ENCODE measurements around the gene ATL2.

Gene ATL2

DNA sequence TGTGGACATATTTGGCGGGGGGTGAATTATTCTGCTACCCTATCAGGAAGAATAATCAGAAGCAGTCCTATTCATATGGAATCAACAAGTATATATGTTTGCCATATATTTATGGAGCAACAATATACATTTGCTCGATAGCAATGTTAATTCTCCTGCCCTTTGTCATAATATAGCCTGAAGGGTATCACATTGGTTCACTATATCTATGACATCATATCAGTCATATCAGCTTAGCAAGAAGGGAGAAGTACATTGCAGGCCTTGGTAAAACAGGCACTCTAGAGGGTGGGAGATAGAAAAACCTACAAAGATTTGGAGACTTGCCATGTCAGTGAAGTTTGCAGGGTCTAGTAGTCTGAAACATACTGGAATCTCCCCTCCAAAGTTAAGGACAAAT lies 128.4 kb downstream of the ATL2 start:
- no peak for DNase-seq (ENCODE audit: low spot score)

DNA sequence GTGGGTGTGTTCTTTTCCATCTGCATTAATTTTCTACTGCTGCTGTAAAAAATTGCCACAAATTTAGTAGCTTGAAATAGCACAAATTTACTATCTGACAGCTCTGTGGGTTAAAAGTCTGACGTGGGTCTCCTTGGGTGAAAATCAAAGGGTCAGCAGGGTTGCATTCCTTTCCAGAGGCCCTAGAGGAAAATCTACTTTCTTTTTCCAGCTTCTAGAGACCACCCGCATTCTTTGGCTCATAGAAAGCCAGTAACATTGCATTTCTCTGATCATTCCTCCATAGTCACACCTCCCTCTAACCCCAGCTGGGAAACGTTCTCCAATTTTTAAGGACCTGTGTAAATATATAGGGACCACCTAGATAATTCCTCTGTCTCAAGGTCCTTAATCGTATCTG lies 128.8 kb downstream of the ATL2 start:
- peak; percentile 3 for DNase-seq (ENCODE audit: low spot score)

DNA sequence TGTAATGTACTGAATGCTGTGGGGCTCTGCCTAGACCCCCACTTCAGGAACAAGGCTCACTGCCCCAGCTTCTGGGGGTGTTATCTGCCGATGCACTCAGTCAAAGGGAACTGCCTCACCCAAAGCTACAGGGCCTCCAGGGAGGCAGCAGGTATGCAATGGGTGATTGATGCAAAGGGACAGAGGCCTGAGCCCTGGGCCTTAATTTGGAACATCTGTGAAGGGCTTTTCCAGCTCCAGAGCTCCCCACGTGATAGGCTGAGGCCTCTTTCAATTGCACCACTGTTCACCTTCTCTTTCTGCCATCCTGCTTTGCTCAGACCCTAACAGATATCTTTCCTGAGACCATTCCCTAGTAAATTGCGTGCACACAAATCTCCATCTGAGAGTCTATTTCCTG lies 131.0 kb downstream of the ATL2 start:
- DNase-seq (ENCODE audit: low spot score), result no peak

DNA sequence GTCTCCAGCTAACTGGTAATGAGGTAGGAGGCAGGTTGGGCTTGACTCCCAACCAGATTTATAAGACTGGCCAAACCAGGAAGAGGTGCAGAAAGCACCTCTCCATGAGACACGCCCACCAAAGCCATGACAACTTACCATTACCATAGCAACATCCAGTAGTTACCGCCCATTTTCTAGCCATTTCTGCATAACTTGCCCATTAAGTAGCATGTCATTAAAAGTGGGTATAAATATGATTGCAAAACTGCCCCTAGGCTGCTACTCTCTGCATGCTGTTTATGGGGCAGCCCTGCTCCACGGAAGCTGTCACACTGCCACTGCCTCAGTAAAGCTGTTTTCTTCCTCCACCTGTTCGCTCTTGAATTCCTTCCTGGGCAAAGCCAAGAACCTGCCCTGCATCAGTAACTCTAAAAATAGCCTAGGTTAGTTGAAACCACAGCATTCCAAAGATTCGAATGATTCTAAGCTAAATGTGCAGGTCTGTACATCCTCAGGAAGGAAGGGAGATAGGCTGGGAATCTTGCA lies 131.9 kb downstream of the ATL2 start:
- no peak for DNase-seq (ENCODE audit: low spot score)

DNA sequence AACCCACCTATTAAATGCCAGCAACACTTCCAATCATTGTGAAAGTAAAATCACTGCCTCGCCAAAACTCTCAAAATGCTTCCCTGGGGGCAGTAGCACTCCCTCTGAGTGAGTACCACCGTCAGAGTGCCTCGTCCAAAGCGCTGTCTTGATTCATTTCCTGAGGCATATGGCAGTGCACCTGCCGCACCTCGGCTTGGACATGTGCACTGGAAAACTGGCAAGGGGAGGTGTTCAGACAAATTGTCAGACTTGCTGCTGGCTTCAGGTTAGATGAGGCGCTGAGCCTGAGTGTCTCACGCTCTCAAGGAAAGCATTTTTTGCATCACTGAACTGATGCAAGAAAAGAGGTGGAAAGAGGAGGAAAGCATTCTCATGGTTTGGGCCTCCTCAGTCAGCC lies 132.8 kb downstream of the ATL2 start:
- no peak for DNase-seq (ENCODE audit: low spot score)

Measured in putamen (tissue), 1 donor.